ENCODE data around the gene TWIST2. TPM values are rescaled to one million over a fixed set of nuclear protein-coding genes. Genes with fewer than 3 reads are reported as not detected.

TWIST2 gene
- total RNA-seq, 2 experiments from 2014 or later = not detected

GRCh38 chr2:238921259-238921658 is 73.4 kb downstream of the TWIST2 start:
- Histone ChIP-seq H3K27me3 (ENCODE audit: control insufficient read depth in 1 of 2, insufficient read depth in 2 of 2, low read length in 2 of 2) (peaks cover 5 to 7% of the 10 kb centered on the region in 2 experiments), H3K4me1 (ENCODE audit: insufficient read depth, low read length) (no peaks in the 10 kb centered on the region), H3K27ac (ENCODE audit: low read depth in 1 of 2, low read length in 2 of 2) (no peak overlapping the region), H3K9me3 (ENCODE audit: control insufficient read depth in 1 of 2, insufficient read depth in 1 of 2, low read length in 2 of 2) (no peaks in the 10 kb centered on the region), H3K36me3 (ENCODE audit: insufficient read depth, low read length) (no peaks in the 10 kb centered on the region), H3K4me3 (ENCODE audit: low read length) (no peak overlapping the region)
- no peak overlapping the region for H3K4me3 Mint-ChIP-seq
- ChIA-PET POLR2A (no interaction called here), CTCF (no interaction called here)
- no peak for TF ChIP-seq CTCF (IDR thresholded peaks at IDR 0.05)
- H3K27ac Mint-ChIP-seq = no peak overlapping the region
- no peaks in the 10 kb centered on the region for H3K36me3 Mint-ChIP-seq (ENCODE audit: low read depth)
- peaks cover 23% of the 10 kb centered on the region for H3K27me3 Mint-ChIP-seq
- no peak for DNase-seq
- ATAC-seq (ENCODE audit: poor library complexity) = no peak
- H3K9me3 Mint-ChIP-seq = no peaks in the 10 kb centered on the region
- no peaks in the 10 kb centered on the region for H3K4me1 Mint-ChIP-seq (ENCODE audit: low read depth)
- intact Hi-C loops (cut with DNase I, micrococcal nuclease) = no loop called here

GRCh38 chr2:238921681-238922319 is 73.9 kb downstream of the TWIST2 start:
- ChIA-PET CTCF (no interaction called here), POLR2A (no interaction called here)
- intact Hi-C loops (cut with DNase I, micrococcal nuclease) = no loop called here
- H3K36me3 Mint-ChIP-seq (ENCODE audit: low read depth) = no peaks in the 10 kb centered on the region
- H3K27ac Mint-ChIP-seq = no peak overlapping the region
- Histone ChIP-seq H3K36me3 (ENCODE audit: insufficient read depth, low read length) (no peaks in the 10 kb centered on the region), H3K4me3 (ENCODE audit: low read length) (no peak overlapping the region), H3K4me1 (ENCODE audit: insufficient read depth, low read length) (no peaks in the 10 kb centered on the region), H3K9me3 (ENCODE audit: control insufficient read depth in 1 of 2, insufficient read depth in 1 of 2, low read length in 2 of 2) (no peaks in the 10 kb centered on the region), H3K27ac (ENCODE audit: low read depth in 1 of 2, low read length in 2 of 2) (no peak overlapping the region), H3K27me3 (ENCODE audit: control insufficient read depth in 1 of 2, insufficient read depth in 2 of 2, low read length in 2 of 2) (peaks cover 5 to 9% of the 10 kb centered on the region in 2 experiments)
- ATAC-seq (ENCODE audit: poor library complexity) (no peak), DNase-seq (no peak)
- TF ChIP-seq CTCF (IDR thresholded peaks at IDR 0.05) = no peak
- no peaks in the 10 kb centered on the region for H3K4me1 Mint-ChIP-seq (ENCODE audit: low read depth)
- H3K4me3 Mint-ChIP-seq = no peak overlapping the region
- peaks cover 26% of the 10 kb centered on the region for H3K27me3 Mint-ChIP-seq
- no peaks in the 10 kb centered on the region for H3K9me3 Mint-ChIP-seq

GRCh38 chr2:238922435-238922834 is 74.5 kb downstream of the TWIST2 start:
- Mint-ChIP-seq H3K4me3 (no peak overlapping the region), H3K9me3 (no peaks in the 10 kb centered on the region), H3K27ac (no peak overlapping the region), H3K27me3 (peaks cover 32% of the 10 kb centered on the region), H3K4me1 (ENCODE audit: low read depth) (no peaks in the 10 kb centered on the region), H3K36me3 (ENCODE audit: low read depth) (no peaks in the 10 kb centered on the region)
- ATAC-seq (ENCODE audit: poor library complexity) = no peak
- POLR2A ChIA-PET = no interaction called here
- no peak for DNase-seq
- intact Hi-C loops (cut with DNase I, micrococcal nuclease) = no loop called here
- no peaks in the 10 kb centered on the region for H3K9me3 ChIP-seq (ENCODE audit: control insufficient read depth in 1 of 2, insufficient read depth in 1 of 2, low read length in 2 of 2)
- CTCF ChIA-PET = no interaction called here
- TF ChIP-seq CTCF (IDR thresholded peaks at IDR 0.05) = no peak
- H3K27ac ChIP-seq (ENCODE audit: low read depth in 1 of 2, low read length in 2 of 2) = no peak overlapping the region
- no peaks in the 10 kb centered on the region for H3K36me3 ChIP-seq (ENCODE audit: insufficient read depth, low read length)
- no peak overlapping the region for H3K4me3 ChIP-seq (ENCODE audit: low read length)
- H3K4me1 ChIP-seq (ENCODE audit: insufficient read depth, low read length) = no peaks in the 10 kb centered on the region
- peaks cover 5 to 11% of the 10 kb centered on the region in 2 experiments for H3K27me3 ChIP-seq (ENCODE audit: control insufficient read depth in 1 of 2, insufficient read depth in 2 of 2, low read length in 2 of 2)
